Testis (tissue), 2 donors: ENCODE data around the gene CHRNA9.

Experiments used
- CTCF ChIP-seq, 3 experiments: fragments of 450-650 bp in 2 of 3; fragments of 200-600 bp in 1 of 3; sonication (generic) in 1 of 3; IDR thresholded peaks; one replicate each; pipeline ENCODE4 v1.5.1; 2016 to 2019; ENCODE audit warnings: antibody characterized with exemption in 3 of 3, mild to moderate bottlenecking in 2 of 3, moderate library complexity in 1 of 3
- POLR2A ChIP-seq: fragments of 450-650 bp; IDR thresholded peaks from one replicate; pipeline ENCODE4 v1.6.1; 2017; ENCODE audit warnings: antibody characterized with exemption, mild to moderate bottlenecking, moderate library complexity

- TF ChIP-seq CTCF (IDR thresholded peaks at IDR 0.05) = no peak
- no peak for TF ChIP-seq POLR2A
Observed at GRCh38 chr4:40395166-40395900, 60.2 kb downstream of the CHRNA9 start.
